Measurements from ENCODE around the gene KDM4D.
"Not testable (repeated sequence)": the region's sequence is repeated elsewhere in the genome, so short reads cannot be mapped to it uniquely, and the experiment has no call there.

Gene KDM4D

GRCh38 chr11:94958121-94958696, 15.3 kb upstream of the KDM4D start:
- no peak for DNase-seq (ENCODE audit: low spot score)

GRCh38 chr11:94959179-94959578, 14.3 kb upstream of the KDM4D start:
- no peak for DNase-seq (ENCODE audit: low spot score)

GRCh38 chr11:94960488-94960887, 13.0 kb upstream of the KDM4D start:
- DNase-seq (ENCODE audit: low spot score), result no peak

- no peak for DNase-seq (ENCODE audit: low spot score)
Measured at GRCh38 chr11:94961255-94961654, 12.3 kb upstream of the KDM4D start.

GRCh38 chr11:94964934-94965333, 8.6 kb upstream of the KDM4D start:
- peak; percentile 18 for DNase-seq (ENCODE audit: low spot score)

GRCh38 chr11:94968334-94968958, 5.1 kb upstream of the KDM4D start:
- peak; percentile 73 for DNase-seq (ENCODE audit: low spot score)

GRCh38 chr11:94972700-94973098, 810 bp upstream of the KDM4D start:
- DNase-seq (ENCODE audit: low spot score), result peak; percentile 18

GRCh38 chr11:94974178-94974577, 669 bp downstream of the KDM4D start:
- DNase-seq (ENCODE audit: low spot score), result no peak

- no peak for DNase-seq (ENCODE audit: low spot score)
Measured at GRCh38 chr11:94975599-94975998, 2.1 kb downstream of the KDM4D start.

GRCh38 chr11:94987378-94987777, 13.9 kb downstream of the KDM4D start:
- DNase-seq (ENCODE audit: low spot score), result no peak

- DNase-seq (ENCODE audit: low spot score), result no peak
Measured at GRCh38 chr11:94988748-94989147, 15.2 kb downstream of the KDM4D start.

GRCh38 chr11:94993400-94993943, 20.0 kb downstream of the KDM4D start:
- no peak for DNase-seq (ENCODE audit: low spot score)

- DNase-seq (ENCODE audit: low spot score), result no peak
Measured at GRCh38 chr11:94997437-94997836, 23.9 kb downstream of the KDM4D start.

GRCh38 chr11:94998285-94998684, 24.8 kb downstream of the KDM4D start:
- DNase-seq (ENCODE audit: low spot score), result no peak

- no peak for DNase-seq (ENCODE audit: low spot score)
Measured at GRCh38 chr11:95003716-95004115, 30.2 kb downstream of the KDM4D start.

- no peak for DNase-seq (ENCODE audit: low spot score)
Measured at GRCh38 chr11:95005642-95006041, 32.1 kb downstream of the KDM4D start.

GRCh38 chr11:95011376-95011775, 37.9 kb downstream of the KDM4D start:
- DNase-seq (ENCODE audit: low spot score), result no peak

- no peak for DNase-seq (ENCODE audit: low spot score)
Measured at GRCh38 chr11:95014184-95014821, 40.8 kb downstream of the KDM4D start.

GRCh38 chr11:95016139-95016538, 42.6 kb downstream of the KDM4D start:
- no peak for DNase-seq (ENCODE audit: low spot score)

- DNase-seq (ENCODE audit: low spot score), result not testable (repeated sequence)
Measured at GRCh38 chr11:95021468-95021867, 48.0 kb downstream of the KDM4D start.

- no peak for DNase-seq (ENCODE audit: low spot score)
Measured at GRCh38 chr11:95024958-95025357, 51.4 kb downstream of the KDM4D start, which contains the start of gene KDM4E. KDM4E (plus strand) TSS chr11:95025258; CDS start chr11:95025558, 300 bp downstream.

- not testable (repeated sequence) for DNase-seq (ENCODE audit: low spot score)
Measured at GRCh38 chr11:95025594-95025993, 52.1 kb downstream of the KDM4D start.

GRCh38 chr11:95028357-95028756, 54.8 kb downstream of the KDM4D start:
- no peak for DNase-seq (ENCODE audit: low spot score)
